ENCODE data around the gene CXCL14.

Gene CXCL14

GRCh38 chr5:135521964-135522363 lies 56.8 kb downstream of the CXCL14 start:
- TF ChIP-seq, protein P1, sequence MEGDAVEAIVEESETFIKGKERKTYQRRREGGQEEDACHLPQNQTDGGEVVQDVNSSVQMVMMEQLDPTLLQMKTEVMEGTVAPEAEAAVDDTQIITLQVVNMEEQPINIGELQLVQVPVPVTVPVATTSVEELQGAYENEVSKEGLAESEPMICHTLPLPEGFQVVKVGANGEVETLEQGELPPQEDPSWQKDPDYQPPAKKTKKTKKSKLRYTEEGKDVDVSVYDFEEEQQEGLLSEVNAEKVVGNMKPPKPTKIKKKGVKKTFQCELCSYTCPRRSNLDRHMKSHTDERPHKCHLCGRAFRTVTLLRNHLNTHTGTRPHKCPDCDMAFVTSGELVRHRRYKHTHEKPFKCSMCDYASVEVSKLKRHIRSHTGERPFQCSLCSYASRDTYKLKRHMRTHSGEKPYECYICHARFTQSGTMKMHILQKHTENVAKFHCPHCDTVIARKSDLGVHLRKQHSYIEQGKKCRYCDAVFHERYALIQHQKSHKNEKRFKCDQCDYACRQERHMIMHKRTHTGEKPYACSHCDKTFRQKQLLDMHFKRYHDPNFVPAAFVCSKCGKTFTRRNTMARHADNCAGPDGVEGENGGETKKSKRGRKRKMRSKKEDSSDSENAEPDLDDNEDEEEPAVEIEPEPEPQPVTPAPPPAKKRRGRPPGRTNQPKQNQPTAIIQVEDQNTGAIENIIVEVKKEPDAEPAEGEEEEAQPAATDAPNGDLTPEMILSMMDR (IDR thresholded peaks at IDR 0.05; ENCODE audit: low read depth, low read length), result no peak
- no peak overlapping the region for H3K4me3 ChIP-seq (replicated peaks in 1 of 2; ENCODE audit: low read depth in 2 of 2, low read length in 2 of 2)
- DNase-seq (ENCODE audit: low read depth in 2 of 2), result no peak
